Measurements from ENCODE around the gene TENM4.

The TENM4 gene

DNA sequence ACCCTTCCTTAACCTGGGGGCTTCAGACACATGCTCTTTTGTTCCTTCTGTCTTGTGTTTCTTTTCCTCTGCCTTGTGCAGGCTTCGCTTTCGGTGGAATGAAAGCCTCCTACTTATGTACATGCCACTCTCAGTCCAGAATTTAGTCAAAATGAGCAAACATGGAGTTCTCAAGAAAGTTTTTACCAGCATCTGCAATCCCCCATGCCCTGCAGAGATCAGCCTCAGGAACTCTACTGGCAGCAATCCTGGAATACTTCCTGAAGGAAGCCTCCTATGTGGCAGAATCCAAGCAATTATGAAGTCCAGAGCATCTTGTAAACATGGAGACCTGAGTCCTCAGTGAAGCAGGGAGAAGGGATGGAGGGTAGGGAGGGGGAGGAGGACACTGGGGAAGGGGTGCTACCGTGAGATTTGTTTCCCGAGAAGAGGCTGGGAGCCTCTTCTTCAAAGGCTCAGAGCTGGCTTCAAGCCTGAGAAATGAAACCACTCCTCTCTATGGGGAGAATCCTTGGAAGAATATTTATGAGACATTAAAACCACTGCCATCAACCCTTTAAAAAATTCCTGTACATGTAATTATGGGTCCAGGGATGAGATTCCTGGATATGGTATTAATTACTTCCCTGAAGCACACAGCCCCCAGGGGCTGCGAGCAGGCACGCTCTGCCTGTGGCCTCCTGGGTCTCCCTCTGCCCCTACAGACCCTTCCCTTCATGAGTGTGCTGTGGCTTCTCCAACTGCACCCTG is 58.4 kb downstream of the TENM4 start:
- Histone ChIP-seq H2AFZ (ENCODE audit: low read depth, low read length) (no peak overlapping the region), H3K4me3 (ENCODE audit: low read depth in 1 of 2, low read length in 2 of 2) (no peak overlapping the region), H3K9me3 (ENCODE audit: insufficient read depth, low read length, severe bottlenecking) (no peaks in the 10 kb centered on the region), H3K4me1 (ENCODE audit: insufficient read depth, low read length) (no peaks in the 10 kb centered on the region), H3K4me2 (ENCODE audit: insufficient read depth, low read length) (no peak overlapping the region), H3K36me3 (ENCODE audit: insufficient read depth, low read length) (no peaks in the 10 kb centered on the region), H4K20me1 (ENCODE audit: insufficient read depth, low read length) (no peaks in the 10 kb centered on the region), H3K79me2 (ENCODE audit: insufficient read depth, low read length) (no peaks in the 10 kb centered on the region), H3K9ac (ENCODE audit: low read depth, low read length) (no peak overlapping the region), H3K27ac (ENCODE audit: low read length) (no peak overlapping the region), H3K27me3 (ENCODE audit: insufficient read depth, low read length, poor library complexity) (no peaks in the 10 kb centered on the region)
- DNase-seq (no peak), ATAC-seq (ENCODE audit: insufficient read depth, low read depth) (no peak)
- TF ChIP-seq EZH2 (IDR thresholded peaks at IDR 0.05; ENCODE audit: borderline replicate concordance, low read depth, low read length, severe bottlenecking): no peak
- TF ChIP-seq, protein P1, sequence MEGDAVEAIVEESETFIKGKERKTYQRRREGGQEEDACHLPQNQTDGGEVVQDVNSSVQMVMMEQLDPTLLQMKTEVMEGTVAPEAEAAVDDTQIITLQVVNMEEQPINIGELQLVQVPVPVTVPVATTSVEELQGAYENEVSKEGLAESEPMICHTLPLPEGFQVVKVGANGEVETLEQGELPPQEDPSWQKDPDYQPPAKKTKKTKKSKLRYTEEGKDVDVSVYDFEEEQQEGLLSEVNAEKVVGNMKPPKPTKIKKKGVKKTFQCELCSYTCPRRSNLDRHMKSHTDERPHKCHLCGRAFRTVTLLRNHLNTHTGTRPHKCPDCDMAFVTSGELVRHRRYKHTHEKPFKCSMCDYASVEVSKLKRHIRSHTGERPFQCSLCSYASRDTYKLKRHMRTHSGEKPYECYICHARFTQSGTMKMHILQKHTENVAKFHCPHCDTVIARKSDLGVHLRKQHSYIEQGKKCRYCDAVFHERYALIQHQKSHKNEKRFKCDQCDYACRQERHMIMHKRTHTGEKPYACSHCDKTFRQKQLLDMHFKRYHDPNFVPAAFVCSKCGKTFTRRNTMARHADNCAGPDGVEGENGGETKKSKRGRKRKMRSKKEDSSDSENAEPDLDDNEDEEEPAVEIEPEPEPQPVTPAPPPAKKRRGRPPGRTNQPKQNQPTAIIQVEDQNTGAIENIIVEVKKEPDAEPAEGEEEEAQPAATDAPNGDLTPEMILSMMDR (IDR thresholded peaks at IDR 0.05; ENCODE audit: borderline replicate concordance, extremely low read depth, low read length, poor library complexity, severe bottlenecking): no peak

DNA sequence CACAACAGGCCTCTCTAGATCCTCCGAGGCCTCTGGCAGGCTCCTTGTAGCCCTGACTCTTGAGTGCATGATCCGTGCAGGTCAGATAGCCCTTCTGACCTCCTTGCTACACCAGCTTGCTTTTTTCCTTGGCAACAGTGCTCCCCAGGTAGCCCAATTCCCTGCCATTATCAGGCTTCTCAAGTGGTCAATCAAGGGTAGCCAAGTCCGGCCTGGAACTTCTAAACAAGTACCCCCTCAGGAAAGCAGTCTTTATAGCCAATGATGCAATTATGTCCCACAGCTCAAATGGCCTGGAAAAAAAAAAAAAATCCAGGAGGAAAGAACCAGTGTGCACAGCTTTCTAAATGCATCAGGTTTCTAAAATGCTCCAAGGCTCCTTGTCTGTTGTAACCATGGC is 59.8 kb downstream of the TENM4 start:
- no peaks in the 10 kb centered on the region for H3K27me3 ChIP-seq (ENCODE audit: insufficient read depth, low read length, poor library complexity)
- ATAC-seq (ENCODE audit: insufficient read depth, low read depth) (no peak), DNase-seq (no peak)
- no peak overlapping the region for H3K4me3 ChIP-seq (ENCODE audit: low read depth in 1 of 2, low read length in 2 of 2)
- no peaks in the 10 kb centered on the region for H3K9me3 ChIP-seq (ENCODE audit: insufficient read depth, low read length, severe bottlenecking)
- no peaks in the 10 kb centered on the region for H3K36me3 ChIP-seq (ENCODE audit: insufficient read depth, low read length)
- H3K79me2 ChIP-seq (ENCODE audit: insufficient read depth, low read length): no peaks in the 10 kb centered on the region
- H3K9ac ChIP-seq (ENCODE audit: low read depth, low read length): no peak overlapping the region
- H4K20me1 ChIP-seq (ENCODE audit: insufficient read depth, low read length): no peaks in the 10 kb centered on the region
- no peak overlapping the region for H2AFZ ChIP-seq (ENCODE audit: low read depth, low read length)
- no peak for TF ChIP-seq EZH2 (IDR thresholded peaks at IDR 0.05; ENCODE audit: borderline replicate concordance, low read depth, low read length, severe bottlenecking)
- TF ChIP-seq, protein P1 (IDR thresholded peaks at IDR 0.05; ENCODE audit: borderline replicate concordance, extremely low read depth, low read length, poor library complexity, severe bottlenecking): no peak
- H3K27ac ChIP-seq (ENCODE audit: low read length): no peak overlapping the region
- no peaks in the 10 kb centered on the region for H3K4me1 ChIP-seq (ENCODE audit: insufficient read depth, low read length)
- no peak overlapping the region for H3K4me2 ChIP-seq (ENCODE audit: insufficient read depth, low read length)

DNA sequence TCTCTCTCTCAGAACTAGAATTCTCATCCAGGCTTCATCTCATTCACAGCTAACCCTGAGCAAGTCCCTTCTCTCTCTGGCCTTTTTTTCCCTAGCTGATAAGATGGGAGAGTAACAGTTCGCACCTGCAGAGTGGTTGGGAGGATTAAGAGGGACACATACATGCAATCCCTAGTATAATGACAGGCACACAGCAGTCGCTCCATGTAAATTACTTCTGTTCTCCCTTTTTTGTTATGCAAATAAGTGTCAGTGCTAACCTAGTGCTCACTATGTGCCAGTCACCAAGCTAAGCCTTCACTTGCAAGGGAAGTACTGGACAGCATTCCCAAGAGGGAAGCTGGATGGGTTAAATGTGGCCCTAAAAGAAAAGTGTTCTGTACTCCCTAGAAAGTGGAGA is 63.4 kb downstream of the TENM4 start:
- H3K27me3 ChIP-seq (ENCODE audit: insufficient read depth, low read length, poor library complexity): peaks cover 3% of the 10 kb centered on the region
- DNase-seq (no peak), ATAC-seq (ENCODE audit: insufficient read depth, low read depth) (no peak)
- no peaks in the 10 kb centered on the region for H4K20me1 ChIP-seq (ENCODE audit: insufficient read depth, low read length)
- no peak overlapping the region for H3K27ac ChIP-seq (ENCODE audit: low read length)
- H3K79me2 ChIP-seq (ENCODE audit: insufficient read depth, low read length): no peaks in the 10 kb centered on the region
- no peak overlapping the region for H3K4me2 ChIP-seq (ENCODE audit: insufficient read depth, low read length)
- H3K9ac ChIP-seq (ENCODE audit: low read depth, low read length): no peak overlapping the region
- H3K4me1 ChIP-seq (ENCODE audit: insufficient read depth, low read length): no peaks in the 10 kb centered on the region
- no peak overlapping the region for H2AFZ ChIP-seq (ENCODE audit: low read depth, low read length)
- H3K9me3 ChIP-seq (ENCODE audit: insufficient read depth, low read length, severe bottlenecking): no peaks in the 10 kb centered on the region
- no peak overlapping the region for H3K4me3 ChIP-seq (ENCODE audit: low read depth in 1 of 2, low read length in 2 of 2)
- H3K36me3 ChIP-seq (ENCODE audit: insufficient read depth, low read length): no peaks in the 10 kb centered on the region
- TF ChIP-seq, protein P1 (IDR thresholded peaks at IDR 0.05; ENCODE audit: borderline replicate concordance, extremely low read depth, low read length, poor library complexity, severe bottlenecking): no peak
- no peak for TF ChIP-seq EZH2 (IDR thresholded peaks at IDR 0.05; ENCODE audit: borderline replicate concordance, low read depth, low read length, severe bottlenecking)

All from DND-41 (cell line).